Central memory CD4-positive, alpha-beta T cell (primary cell): Measurements from ENCODE around the gene BCL7A.

Source experiments
- DNase-seq: peaks from one replicate; pipeline ENCODE4 v3.0.0; 2022

The BCL7A gene

DNA sequence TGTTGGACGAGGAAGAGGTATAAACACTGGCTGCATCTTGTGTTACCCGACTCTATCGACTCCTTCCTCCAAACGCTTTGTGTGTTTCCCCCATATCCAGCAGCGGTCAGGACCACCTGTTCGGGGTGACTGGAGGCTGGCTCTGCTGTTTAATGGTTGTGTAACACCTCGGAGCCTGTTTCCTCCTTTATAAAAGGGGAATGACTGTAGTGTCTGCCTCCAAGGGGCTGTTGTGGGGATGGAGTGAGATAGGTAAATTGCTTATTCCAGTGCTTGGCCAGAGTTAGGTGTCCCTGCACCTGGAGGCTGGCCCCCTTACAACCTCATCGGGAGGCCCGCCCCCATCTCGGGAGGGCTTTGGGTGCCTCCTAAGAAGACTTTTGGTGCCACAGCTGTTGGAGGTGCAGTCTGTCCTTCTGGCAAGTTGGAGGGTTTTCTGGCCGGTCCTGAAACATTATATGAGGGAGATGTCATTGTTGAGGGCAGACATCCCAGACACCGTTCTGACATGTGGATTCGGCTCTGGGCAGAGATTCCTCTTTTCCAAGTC lies 57.9 kb downstream of the BCL7A start:
- DNase-seq: peak; percentile 21

DNA sequence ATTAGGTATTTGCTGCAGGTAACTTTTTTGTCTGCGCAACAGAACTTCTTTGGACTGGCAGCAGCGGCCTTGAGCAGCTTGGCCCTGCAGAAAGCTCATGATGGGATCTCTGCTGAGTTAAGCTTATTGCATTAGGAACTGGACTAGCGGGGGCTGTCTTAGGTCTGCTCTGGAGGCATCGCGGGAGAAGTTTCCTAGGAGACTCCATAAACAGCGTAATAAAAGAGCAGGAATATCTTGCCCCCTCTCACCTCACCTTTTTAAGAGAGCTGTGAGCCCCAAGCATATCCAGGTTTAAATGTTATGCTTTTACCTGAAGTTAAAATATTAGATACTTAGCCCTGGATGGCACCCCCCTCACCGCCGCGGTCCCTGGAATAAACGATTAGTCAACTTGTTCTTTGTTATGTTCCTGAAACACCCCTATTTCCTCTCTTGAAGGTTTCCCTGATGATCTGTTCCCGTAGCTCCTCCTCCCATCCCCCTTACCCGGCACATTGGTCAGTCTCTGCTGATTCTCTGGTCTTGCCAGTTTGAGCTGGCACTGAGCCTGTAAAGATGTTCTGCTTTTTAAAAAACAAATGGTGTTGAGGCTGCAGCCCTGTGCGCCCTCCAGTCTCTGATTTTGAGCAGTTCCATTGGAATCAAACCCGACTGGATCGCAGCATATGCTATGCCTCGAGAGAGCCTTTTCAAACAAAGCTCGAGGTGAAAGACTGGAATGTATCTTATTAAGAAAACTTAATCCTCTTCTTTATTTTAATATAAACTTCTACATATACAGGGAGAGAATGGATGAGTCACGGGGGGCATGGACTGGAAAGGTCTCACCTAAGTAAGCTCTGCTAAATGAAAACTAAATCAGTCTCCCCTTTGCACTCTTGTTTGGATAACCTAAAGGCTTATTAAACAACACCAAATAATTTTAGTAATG lies 58.7 kb downstream of the BCL7A start:
- DNase-seq: no peak

GRCh38 chr12:122081083-122081696 lies 59.5 kb downstream of the BCL7A start:
- DNase-seq: no peak

DNA sequence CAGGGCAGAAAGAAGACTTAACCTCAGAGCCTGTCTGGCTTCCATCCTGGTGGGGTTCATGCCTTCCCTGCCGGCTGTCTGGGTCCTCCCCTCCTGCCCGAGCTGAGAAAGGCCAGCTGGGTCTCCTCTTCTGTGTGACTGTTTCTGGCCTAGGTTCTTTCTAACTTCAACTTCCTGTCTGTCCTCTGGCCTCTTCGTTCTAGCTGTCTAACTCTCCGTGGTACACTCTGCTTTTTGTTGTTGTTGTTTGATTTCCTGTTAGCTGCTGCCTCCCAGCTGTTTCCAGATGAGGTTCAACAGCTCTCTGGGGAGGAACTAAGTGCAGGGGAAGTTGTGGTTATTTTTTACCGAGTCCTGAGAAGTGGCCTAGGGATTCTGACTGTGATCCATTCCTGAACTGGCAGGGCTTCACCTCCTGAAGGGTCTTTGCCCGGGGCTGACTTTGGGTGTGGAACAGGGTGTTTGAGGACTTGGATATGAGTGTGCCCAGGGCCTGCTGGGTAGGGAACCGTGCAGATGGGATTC lies 60.1 kb downstream of the BCL7A start:
- peak; percentile 62 for DNase-seq

DNA sequence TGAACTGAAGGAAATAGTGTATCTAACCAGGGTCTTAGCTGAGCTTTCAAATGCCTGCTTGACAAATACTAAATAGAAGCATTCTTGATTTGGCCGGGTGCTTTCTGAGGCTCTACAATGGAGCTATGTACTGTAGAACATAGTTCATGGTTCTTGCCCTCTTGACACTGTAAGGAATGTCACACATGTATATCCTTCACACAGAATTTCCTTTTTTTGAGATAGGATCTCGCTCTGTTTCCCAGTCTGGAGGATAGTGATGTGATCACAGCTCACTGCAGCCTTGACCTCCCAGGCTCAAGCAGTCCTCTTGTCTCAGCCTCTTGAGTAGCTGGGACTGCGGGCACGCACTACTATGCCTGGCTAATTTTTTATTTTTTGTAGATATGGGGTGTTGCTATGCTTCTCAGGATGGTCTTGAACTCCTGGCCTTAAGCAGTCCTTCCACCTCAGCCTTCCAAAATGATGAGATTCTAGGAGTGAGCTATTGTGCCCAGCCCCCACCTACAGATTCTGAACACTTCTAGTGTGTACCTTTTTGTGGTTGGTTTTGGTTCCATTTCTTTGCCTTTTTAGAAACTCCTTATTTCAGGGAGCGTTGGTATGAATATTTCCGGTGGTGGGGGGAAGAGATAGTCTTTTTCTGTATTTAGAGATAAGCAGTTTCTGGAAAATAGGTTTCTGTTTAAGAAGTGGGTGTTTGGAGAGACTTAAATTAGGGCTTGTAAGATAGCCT lies 61.1 kb downstream of the BCL7A start:
- DNase-seq: no peak

- no peak for DNase-seq
These were observed 63.2 kb downstream of the BCL7A start for GRCh38 chr12:122084857-122085405.

- no peak for DNase-seq
These were observed 63.9 kb downstream of the BCL7A start for GRCh38 chr12:122085591-122085990.

DNA sequence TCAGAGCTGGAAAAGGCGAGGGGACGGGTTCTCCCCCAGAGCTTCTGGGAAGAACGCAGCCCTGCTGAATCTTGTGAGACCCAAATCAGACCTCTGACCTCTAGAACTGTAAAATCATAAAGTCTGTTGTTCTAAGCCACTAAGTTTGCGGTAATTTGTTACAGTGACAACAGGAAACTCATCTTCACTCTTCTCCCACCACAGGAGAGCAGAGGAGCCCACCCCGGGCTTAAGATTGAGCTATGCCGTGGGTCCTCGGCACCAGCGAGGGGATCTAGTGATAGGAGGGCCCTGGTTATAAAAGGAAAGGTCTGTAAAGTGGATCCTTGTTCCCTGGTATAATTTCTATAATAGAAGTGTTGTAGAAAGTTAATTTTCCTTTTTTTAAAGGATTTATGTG lies 64.4 kb downstream of the BCL7A start:
- DNase-seq: no peak

DNA sequence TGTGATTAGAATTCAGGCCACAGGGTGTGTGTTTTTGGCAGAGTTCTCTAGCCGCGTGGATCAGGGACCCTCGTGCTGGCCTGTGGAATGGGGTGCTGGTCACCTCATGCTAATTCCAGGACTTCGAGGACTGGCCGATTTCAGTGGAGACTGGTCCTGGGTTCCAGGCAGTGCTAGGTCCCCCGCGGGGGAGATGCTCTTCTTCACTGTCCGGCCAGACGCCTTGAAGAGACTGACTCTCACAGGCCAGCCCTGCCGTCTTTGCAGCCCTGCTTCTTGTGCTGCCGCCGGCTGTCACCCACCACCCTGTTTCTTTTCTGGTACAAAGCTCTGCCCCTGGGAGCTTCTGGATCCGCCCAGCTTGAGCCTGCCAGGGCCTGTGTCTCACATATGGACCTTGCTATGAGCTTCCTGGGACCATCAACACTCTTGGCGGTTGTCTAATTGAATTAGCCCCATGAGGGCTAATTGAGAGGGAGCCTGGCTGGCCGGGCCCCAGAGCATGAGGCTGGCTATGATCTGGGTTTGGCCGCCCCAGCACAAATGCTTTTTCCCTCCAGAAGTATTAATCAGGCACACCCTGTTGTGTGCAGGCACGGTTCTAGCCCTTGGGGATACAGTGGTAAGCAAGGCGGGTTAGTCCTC lies 65.1 kb downstream of the BCL7A start:
- DNase-seq: no peak

- no peak for DNase-seq
These were observed 65.9 kb downstream of the BCL7A start for GRCh38 chr12:122087431-122088178.

- DNase-seq: no peak
These were observed 66.6 kb downstream of the BCL7A start for GRCh38 chr12:122088179-122088810.

DNA sequence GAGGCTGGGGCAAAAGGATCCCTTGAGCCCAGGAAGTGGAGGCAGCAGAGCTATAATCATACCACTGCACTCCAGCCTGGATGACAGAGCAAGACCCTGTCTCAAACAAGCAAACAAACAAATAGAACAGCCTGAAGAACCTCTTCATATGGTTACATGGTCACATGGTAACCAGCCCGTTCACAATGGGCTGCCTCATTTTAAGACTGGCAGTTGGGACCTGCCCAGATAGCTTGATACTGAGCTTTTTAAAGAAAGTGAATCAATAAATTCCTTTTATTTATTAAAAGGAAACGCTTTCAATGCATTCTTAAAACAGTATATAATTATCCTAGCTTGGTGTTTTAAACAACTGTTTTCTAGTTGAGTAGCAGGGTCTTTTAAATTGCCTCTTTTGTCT lies 67.4 kb downstream of the BCL7A start:
- no peak for DNase-seq

- no peak for DNase-seq
These were observed 69.3 kb downstream of the BCL7A start for GRCh38 chr12:122090759-122091515.

GRCh38 chr12:122093098-122093883 lies 71.6 kb downstream of the BCL7A start:
- no peak for DNase-seq

DNA sequence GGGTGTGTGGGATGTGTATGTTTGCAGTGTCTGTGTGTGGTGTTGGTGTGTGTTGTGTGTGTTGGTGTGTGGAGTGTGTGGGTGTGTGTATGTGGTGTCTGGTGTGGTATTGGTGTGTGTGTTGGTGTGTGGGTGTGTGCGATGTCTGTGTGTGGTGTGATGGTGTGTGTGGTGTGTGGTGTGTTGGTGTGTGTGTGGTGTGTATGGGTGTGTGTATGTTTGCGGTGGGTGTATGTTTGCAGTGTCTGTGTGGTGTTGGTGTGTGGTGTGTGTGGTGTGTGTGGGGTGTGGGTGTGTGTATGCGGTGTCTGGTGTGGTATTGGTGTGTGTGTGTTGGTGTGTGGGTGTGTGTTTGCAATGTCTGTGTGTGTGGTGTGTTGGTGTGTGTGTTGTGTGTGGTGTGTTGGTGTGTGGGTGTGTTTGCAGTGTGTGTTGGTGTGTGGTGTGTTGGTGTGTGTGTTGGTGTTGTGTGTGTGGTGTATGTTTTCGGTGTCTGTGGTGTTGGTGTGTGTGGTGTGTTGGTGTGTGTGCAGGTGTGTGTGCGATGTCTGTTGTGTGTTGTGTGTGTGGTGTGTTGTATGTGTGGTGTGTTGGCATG lies 72.6 kb downstream of the BCL7A start:
- DNase-seq: no peak

GRCh38 chr12:122094735-122095631 lies 73.3 kb downstream of the BCL7A start:
- no peak for DNase-seq

DNA sequence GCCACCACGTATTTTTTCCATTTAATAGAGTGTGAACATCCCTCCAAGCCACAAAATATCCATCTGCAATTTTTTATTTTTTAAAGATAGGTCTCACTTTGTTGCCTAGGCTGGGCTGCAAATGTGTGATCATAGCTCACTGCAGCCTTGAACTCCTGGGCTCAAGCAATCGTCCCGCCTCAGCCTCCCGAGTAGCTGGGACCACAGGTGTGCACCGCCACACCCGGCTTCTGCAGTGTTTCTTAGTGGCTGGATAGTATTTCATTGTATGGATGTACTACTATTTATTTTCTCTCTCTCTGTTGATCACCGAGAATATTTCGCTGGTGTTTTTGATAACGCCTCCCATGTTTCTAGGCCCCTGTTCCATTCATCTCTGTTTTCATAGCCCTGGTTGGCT lies 74.3 kb downstream of the BCL7A start:
- DNase-seq: no peak
